A549 (cell line): ENCODE results near the gene FSTL4.

ENCODE experiments used
- CHD2 ChIP-seq: fragments of 150-350 bp; IDR thresholded peaks from 2 replicates; pipeline ENCODE4 v1.6.1; 2014; ENCODE audit warnings: low read length; ENCODE audit not compliant: partially characterized antibody
- JUNB ChIP-seq: fragments of >200 bp; sonication (Bioruptor Twin); formaldehyde crosslinking; IDR thresholded peaks from 2 replicates; pipeline ENCODE4 v1.6.1; 2016
- MYC ChIP-seq: IDR thresholded peaks from 2 replicates; pipeline ENCODE4 v1.6.1; 2012; ENCODE audit warnings: mild to moderate bottlenecking, inconsistent platforms, low read length, improper control_type of control experiment, borderline replicate concordance
- RNF2 ChIP-seq: fragments of 200-600 bp; sonication (generic); IDR thresholded peaks from 2 replicates; pipeline ENCODE4 v1.6.1; 2016; ENCODE audit warnings: low read depth, mild to moderate bottlenecking, antibody characterized with exemption, moderate library complexity, borderline replicate concordance
- ZFP36 ChIP-seq: fragments of 450-650 bp; IDR thresholded peaks from 2 replicates; pipeline ENCODE4 v1.6.1; 2014; ENCODE audit warnings: borderline replicate concordance; ENCODE audit not compliant: partially characterized antibody
- ZSCAN20 ChIP-seq: fragments of 250-450 bp; sonication (Bioruptor Pico); IDR thresholded peaks from 2 replicates; pipeline ENCODE4 v1.8.0; 2022; ENCODE audit warnings: mild to moderate bottlenecking, moderate library complexity
- TF ChIP-seq, protein P1 (sequence below): fragments of >200 bp; sonication (Bioruptor Twin); formaldehyde crosslinking; IDR thresholded peaks from 3 replicates; pipeline ENCODE4 v1.5.1; 2016
- TF ChIP-seq, protein P2 (sequence below): fragments of >200 bp; sonication (Bioruptor Twin); formaldehyde crosslinking; IDR thresholded peaks from 3 replicates; pipeline ENCODE4 v1.6.1; 2016
- TF ChIP-seq, protein P3 (sequence below): fragments of >200 bp; sonication (Bioruptor Twin); formaldehyde crosslinking; IDR thresholded peaks from 2 replicates; pipeline ENCODE4 v1.6.1; 2016
- TF ChIP-seq, protein P4 (sequence below): fragments of 450-650 bp; IDR thresholded peaks from 2 replicates; pipeline ENCODE4 v1.6.1; 2014; ENCODE audit warnings: antibody characterized with exemption

DNA sequence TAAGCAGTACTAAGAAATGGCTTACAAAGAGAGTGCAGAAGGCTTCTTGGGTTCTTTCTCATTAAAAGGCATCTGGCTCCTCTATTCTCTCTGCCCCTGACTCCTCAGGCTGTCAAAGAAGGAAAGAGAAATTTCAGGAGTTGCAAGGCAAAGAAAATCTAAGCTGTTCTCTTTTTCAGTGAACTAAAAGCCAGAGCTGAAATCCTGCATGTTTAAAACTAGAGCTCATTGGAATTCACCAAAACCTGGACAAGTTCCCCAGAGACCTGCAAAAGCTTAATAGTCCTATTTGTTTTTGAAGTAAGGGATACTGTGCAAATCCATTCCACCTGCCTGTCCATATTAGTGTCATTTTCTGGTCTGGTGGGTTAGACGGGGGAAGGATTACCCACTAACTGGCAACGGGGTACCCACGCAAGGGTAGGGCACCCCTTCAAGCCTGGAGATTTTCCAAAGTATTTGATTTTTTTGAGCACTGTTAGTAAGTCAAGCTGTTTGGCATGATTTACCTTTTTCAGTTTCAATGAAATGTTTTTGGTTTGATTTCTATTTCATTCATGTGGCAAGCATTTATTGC lies 179.3 kb downstream of the FSTL4 start:
- TF ChIP-seq, protein P1, sequence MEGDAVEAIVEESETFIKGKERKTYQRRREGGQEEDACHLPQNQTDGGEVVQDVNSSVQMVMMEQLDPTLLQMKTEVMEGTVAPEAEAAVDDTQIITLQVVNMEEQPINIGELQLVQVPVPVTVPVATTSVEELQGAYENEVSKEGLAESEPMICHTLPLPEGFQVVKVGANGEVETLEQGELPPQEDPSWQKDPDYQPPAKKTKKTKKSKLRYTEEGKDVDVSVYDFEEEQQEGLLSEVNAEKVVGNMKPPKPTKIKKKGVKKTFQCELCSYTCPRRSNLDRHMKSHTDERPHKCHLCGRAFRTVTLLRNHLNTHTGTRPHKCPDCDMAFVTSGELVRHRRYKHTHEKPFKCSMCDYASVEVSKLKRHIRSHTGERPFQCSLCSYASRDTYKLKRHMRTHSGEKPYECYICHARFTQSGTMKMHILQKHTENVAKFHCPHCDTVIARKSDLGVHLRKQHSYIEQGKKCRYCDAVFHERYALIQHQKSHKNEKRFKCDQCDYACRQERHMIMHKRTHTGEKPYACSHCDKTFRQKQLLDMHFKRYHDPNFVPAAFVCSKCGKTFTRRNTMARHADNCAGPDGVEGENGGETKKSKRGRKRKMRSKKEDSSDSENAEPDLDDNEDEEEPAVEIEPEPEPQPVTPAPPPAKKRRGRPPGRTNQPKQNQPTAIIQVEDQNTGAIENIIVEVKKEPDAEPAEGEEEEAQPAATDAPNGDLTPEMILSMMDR = no peak
- TF ChIP-seq CHD2 (no peak), RNF2 (no peak), MYC (no peak), ZFP36 (no peak), ZSCAN20 (CRISPR knock-in tag) (no peak), JUNB (no peak)
- TF ChIP-seq, protein P2, sequence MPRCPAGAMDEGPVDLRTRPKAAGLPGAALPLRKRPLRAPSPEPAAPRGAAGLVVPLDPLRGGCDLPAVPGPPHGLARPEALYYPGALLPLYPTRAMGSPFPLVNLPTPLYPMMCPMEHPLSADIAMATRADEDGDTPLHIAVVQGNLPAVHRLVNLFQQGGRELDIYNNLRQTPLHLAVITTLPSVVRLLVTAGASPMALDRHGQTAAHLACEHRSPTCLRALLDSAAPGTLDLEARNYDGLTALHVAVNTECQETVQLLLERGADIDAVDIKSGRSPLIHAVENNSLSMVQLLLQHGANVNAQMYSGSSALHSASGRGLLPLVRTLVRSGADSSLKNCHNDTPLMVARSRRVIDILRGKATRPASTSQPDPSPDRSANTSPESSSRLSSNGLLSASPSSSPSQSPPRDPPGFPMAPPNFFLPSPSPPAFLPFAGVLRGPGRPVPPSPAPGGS = no peak
- TF ChIP-seq, protein P3, sequence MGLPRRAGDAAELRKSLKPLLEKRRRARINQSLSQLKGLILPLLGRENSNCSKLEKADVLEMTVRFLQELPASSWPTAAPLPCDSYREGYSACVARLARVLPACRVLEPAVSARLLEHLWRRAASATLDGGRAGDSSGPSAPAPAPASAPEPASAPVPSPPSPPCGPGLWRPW = no peak
- TF ChIP-seq, protein P4, sequence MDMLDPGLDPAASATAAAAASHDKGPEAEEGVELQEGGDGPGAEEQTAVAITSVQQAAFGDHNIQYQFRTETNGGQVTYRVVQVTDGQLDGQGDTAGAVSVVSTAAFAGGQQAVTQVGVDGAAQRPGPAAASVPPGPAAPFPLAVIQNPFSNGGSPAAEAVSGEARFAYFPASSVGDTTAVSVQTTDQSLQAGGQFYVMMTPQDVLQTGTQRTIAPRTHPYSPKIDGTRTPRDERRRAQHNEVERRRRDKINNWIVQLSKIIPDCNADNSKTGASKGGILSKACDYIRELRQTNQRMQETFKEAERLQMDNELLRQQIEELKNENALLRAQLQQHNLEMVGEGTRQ = no peak
